Left ventricle myocardium inferior (tissue), 1 donor: Measurements from ENCODE around the gene IL17REL. TPM values are rescaled to one million over a fixed set of nuclear protein-coding genes. Genes with fewer than 3 reads are reported as not detected.

Experiments used
- DNase-seq: peaks from one replicate; pipeline ENCODE4 v3.0.0-alpha.2; 2020
- H3K27ac ChIP-seq: fragments of 200-600 bp; replicated peaks from 2 replicates; pipeline ENCODE4 v1.8.0; 2021
- H3K27me3 ChIP-seq: fragments of 200-600 bp; 2 replicates; pipeline ENCODE4 v1.8.0; 2021; ENCODE audit warnings: low read depth
- H3K36me3 ChIP-seq: fragments of 200-600 bp; 2 replicates; pipeline ENCODE4 v1.8.0; 2021
- H3K4me1 ChIP-seq: fragments of 200-600 bp; 2 replicates; pipeline ENCODE4 v1.8.0; 2021
- H3K4me3 ChIP-seq: fragments of 200-600 bp; 2 replicates; pipeline ENCODE4 v1.8.0; 2021; ENCODE audit warnings: mild to moderate bottlenecking, moderate library complexity
- H3K9me3 ChIP-seq: fragments of 200-600 bp; replicated peaks from 2 replicates; pipeline ENCODE4 v1.8.0; 2021
- CTCF ChIP-seq: fragments of 200-600 bp; IDR thresholded peaks from 2 replicates; pipeline ENCODE4 v1.8.0; 2021; ENCODE audit warnings: antibody characterized with exemption, mild to moderate bottlenecking, borderline replicate concordance
- intact Hi-C: fragments of 100-400 bp; cut with micrococcal nuclease; formaldehyde crosslinking; loops from one replicate; pipeline ENCODE4 v1.11.0; 2022
- total RNA-seq: library from RNA; stranded (reverse); fragmentation: NEBNext Ultra II Directional; extraction: Animal tissue kit (Norgen Biotek cat#: 25700); gene quantifications from one replicate; pipeline ENCODE4 v1.2.1, GENCODE V29; 2021
- donor health status: DM: no; HTN: yes; CAD: no; lungs with severe emphysema.

The IL17REL gene
- total RNA-seq, 1 donor from 2014 or later, result not detected

GRCh38 chr22:50034126-50035081 lies 21.8 kb upstream of the IL17REL start:
- Histone ChIP-seq H3K27ac (no peak overlapping the region), H3K9me3 (peaks cover 14% of the 10 kb centered on the region), H3K4me1 (peaks cover 9% of the 10 kb centered on the region), H3K36me3 (no peaks in the 10 kb centered on the region), H3K4me3 (no peak overlapping the region), H3K27me3 (peaks cover 65% of the 10 kb centered on the region)
- DNase-seq, result no peak
- intact Hi-C loops, result loop anchor here (10.0 kb wide), 1 partner anchor 110 kb away; no protein-coding TSS in a partner anchor
- no peak for TF ChIP-seq CTCF

- Histone ChIP-seq H3K27me3 (peaks cover 68% of the 10 kb centered on the region), H3K27ac (no peak overlapping the region), H3K36me3 (no peaks in the 10 kb centered on the region), H3K4me1 (peaks cover 9% of the 10 kb centered on the region), H3K9me3 (peaks cover under 1% of the 10 kb centered on the region), H3K4me3 (no peak overlapping the region)
- intact Hi-C loops, result loop anchor here (10.0 kb wide), 1 partner anchor 108 kb away; no protein-coding TSS in a partner anchor
- no peak for TF ChIP-seq CTCF
- DNase-seq, result no peak
Measured at GRCh38 chr22:50032941-50033601, 20.5 kb upstream of the IL17REL start.

GRCh38 chr22:50032109-50032871 lies 19.7 kb upstream of the IL17REL start:
- Histone ChIP-seq H3K4me3 (no peak overlapping the region), H3K4me1 (peaks cover 9% of the 10 kb centered on the region), H3K36me3 (no peaks in the 10 kb centered on the region), H3K27ac (no peak overlapping the region), H3K9me3 (no peaks in the 10 kb centered on the region), H3K27me3 (peaks cover 76% of the 10 kb centered on the region)
- intact Hi-C loops, result loop anchor here (10.0 kb wide), 1 partner anchor 107 kb away; no protein-coding TSS in a partner anchor
- TF ChIP-seq CTCF, result no peak
- DNase-seq, result no peak

- Histone ChIP-seq H3K36me3 (no peaks in the 10 kb centered on the region), H3K27me3 (peaks cover 84% of the 10 kb centered on the region), H3K4me1 (peaks cover 9% of the 10 kb centered on the region), H3K27ac (no peak overlapping the region), H3K9me3 (no peaks in the 10 kb centered on the region), H3K4me3 (no peak overlapping the region)
- no peak for TF ChIP-seq CTCF
- DNase-seq, result no peak
- intact Hi-C loops, result loop anchor here (10.0 kb wide), 1 partner anchor 107 kb away; no protein-coding TSS in a partner anchor
Measured at GRCh38 chr22:50031189-50032091, 18.9 kb upstream of the IL17REL start.
